Measurements from ENCODE around the gene C3AR1.
"Not testable (repeated sequence)": the region's sequence is repeated elsewhere in the genome, so short reads cannot be mapped to it uniquely, and the experiment has no call there.

The C3AR1 gene

DNA sequence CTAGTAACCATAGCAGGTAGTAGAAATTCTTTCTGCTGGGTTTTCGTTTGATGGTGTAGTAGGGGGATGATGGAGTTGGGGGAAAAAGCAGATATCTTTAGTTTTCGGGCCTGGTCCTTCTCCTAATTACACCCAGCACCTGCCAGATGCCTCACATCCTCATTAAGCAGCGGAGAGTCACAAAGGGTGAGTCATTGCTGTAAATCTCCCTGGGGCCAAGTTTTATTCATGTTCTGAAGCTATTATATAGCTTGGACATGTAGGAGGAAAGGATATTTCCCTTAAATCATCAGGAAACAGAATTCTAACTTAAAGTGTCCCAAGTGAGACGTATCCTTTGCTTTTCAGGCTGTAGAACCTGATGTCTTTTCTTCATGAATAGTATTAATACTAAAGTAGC, 11.0 kb upstream of the C3AR1 start:
- no peak overlapping the region for H3K27ac ChIP-seq
- TF ChIP-seq, protein P1, sequence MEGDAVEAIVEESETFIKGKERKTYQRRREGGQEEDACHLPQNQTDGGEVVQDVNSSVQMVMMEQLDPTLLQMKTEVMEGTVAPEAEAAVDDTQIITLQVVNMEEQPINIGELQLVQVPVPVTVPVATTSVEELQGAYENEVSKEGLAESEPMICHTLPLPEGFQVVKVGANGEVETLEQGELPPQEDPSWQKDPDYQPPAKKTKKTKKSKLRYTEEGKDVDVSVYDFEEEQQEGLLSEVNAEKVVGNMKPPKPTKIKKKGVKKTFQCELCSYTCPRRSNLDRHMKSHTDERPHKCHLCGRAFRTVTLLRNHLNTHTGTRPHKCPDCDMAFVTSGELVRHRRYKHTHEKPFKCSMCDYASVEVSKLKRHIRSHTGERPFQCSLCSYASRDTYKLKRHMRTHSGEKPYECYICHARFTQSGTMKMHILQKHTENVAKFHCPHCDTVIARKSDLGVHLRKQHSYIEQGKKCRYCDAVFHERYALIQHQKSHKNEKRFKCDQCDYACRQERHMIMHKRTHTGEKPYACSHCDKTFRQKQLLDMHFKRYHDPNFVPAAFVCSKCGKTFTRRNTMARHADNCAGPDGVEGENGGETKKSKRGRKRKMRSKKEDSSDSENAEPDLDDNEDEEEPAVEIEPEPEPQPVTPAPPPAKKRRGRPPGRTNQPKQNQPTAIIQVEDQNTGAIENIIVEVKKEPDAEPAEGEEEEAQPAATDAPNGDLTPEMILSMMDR (conservative IDR thresholded peaks at IDR 0.05) = no peak
- TF ChIP-seq ZFX (IDR thresholded peaks at IDR 0.05) = no peak

DNA sequence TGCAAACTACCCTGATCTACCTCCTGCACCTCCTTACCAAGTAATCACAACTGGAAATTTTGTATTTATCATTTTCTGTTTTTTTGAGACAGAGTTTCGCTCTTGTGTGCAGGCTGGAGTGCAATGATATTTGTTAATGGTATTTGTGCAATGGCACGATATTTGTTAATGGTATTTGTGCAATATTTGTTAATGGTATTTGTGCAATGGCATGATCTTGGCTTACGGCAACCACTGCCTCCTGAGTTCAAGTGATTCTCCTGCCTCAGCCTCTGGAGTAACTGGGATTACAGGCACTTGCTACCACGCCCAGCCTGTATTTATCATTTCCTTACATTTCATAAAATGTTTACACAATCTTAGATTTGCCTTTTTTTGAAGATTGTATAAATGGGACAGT, 10.2 kb upstream of the C3AR1 start:
- no peak overlapping the region for H3K27ac ChIP-seq

DNA sequence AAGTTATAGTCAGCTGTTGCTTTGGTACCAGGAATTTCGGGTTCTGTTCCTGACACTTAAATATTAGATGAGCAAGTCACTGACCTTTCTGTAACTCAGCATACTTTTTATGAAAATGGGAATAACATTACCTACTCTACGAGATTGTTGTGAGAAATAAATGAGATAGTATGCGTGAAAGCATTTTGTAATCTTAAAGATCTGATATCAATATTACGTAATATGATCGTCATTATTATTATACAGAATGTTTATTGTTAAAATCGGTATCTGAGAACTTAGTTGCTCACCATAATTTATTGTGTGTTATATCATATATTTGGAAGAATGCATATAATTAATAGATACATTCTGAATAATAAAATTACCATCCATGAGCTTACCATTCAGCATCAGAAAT, 9.8 kb upstream of the C3AR1 start:
- no peak overlapping the region for H3K27ac ChIP-seq
- TF ChIP-seq ZFX (IDR thresholded peaks at IDR 0.05) = no peak
- TF ChIP-seq, protein P1 (conservative IDR thresholded peaks at IDR 0.05) = no peak

More for the DNA sequence above, 10.2 kb upstream of the C3AR1 start:
- TF ChIP-seq, protein P1 (conservative IDR thresholded peaks at IDR 0.05) = no peak
- TF ChIP-seq ZFX (IDR thresholded peaks at IDR 0.05) = no peak

DNA sequence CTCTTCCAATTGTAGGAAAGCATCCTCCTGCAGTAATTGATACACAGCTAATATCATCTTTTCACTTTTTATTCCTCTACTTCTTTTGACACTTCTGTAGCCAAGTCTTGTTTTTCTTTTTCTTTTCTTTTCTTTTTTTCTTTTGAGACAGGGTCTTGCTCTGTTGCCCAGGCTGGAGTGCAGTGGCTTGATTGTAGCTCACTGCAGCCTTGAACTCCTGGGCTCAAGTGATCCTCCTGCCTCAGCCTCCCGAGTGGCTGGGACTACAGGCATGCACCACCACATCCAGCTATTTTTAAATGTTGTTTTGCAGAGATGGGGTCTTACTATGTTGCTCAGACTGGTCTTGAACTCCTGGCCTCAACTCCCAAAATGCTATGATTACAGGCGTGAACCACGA, 5.7 kb upstream of the C3AR1 start:
- not testable (repeated sequence) for H3K27ac ChIP-seq

DNA sequence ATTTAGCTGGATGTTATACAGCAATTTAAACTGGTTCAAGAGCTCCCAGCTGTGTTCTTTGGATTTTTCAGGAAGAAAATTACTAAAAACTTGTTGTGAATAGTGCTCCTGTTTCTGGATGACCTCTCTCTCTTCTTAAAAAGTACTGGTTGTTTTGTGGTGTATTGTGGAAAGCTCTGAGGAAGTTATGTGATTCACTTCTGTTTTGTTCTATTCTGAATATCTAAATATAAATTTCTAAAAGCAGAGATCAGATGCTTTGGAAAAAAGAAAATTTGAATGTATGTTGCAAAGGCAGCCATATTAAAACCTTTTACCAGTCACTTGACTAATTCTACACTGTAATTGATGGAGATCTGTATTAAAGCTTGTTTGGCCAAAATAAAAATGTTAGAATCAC, 3.4 kb upstream of the C3AR1 start:
- TF ChIP-seq ZFX (IDR thresholded peaks at IDR 0.05) = no peak
- H3K27ac ChIP-seq = no peak overlapping the region

DNA sequence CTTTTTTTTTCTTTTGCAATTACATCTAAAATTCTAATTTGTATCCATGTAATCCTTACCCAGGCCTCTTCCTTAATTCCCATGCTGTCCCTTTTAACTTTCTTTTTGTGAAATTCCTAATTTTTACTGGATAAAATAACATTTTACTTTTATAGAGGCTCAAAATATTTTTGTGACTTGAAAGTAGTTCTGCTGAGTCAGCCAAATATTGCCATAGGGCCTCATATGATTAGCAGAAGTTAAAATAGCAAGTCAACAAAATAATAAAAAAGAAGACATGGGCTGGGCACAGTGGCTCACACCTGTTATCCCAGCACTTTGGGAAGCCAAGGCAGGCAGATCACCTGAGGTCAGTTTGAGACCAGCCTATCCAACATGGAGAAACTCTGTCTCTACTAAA, 2.0 kb downstream of the C3AR1 start:
- TF ChIP-seq ZFX (IDR thresholded peaks at IDR 0.05) = no peak
- TF ChIP-seq, protein P1 (conservative IDR thresholded peaks at IDR 0.05) = no peak
- no peak overlapping the region for H3K27ac ChIP-seq

DNA sequence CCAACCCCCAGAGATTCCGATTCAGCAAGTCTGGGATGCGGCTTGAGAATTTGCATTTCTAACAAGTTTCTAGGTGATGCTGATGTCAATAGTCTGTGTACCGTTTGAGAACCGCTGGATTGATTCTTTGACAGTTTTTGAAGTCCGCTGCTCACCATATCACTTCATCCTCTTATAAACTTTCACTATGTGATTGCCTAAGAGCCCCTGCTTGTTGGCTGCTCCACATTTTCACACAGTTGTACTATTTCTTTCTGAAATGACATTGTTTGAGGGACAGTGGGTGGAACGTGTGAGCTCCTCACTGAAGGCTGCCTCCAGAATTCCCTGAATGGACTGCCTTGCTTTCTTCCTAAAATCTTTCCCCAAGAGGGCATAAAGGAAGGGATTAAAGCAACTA, 7.7 kb downstream of the C3AR1 start:
- TF ChIP-seq ZFX (IDR thresholded peaks at IDR 0.05) = no peak
- H3K27ac ChIP-seq = no peak overlapping the region

DNA sequence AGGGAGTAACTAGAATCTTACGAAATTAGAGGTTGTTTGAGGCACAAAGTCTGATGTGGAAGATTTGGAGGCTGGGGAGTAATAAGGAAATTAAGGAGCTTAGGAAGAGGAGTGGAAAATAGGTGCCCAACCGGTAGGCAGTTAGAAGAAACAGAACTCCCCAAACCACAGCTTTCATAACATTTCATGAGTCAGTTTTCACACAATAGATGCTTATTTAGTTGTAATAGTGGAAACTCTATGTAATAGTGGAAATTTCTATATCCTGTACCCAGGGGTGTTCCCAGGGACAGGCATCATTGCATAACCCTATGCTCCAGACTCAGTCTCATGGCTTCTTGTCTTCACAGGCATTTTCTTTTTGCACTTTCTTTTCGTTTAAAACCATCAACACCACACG, 8.3 kb downstream of the C3AR1 start:
- H3K27ac ChIP-seq = no peak overlapping the region
- TF ChIP-seq, protein P1 (conservative IDR thresholded peaks at IDR 0.05) = no peak
- TF ChIP-seq ZFX (IDR thresholded peaks at IDR 0.05) = no peak

DNA sequence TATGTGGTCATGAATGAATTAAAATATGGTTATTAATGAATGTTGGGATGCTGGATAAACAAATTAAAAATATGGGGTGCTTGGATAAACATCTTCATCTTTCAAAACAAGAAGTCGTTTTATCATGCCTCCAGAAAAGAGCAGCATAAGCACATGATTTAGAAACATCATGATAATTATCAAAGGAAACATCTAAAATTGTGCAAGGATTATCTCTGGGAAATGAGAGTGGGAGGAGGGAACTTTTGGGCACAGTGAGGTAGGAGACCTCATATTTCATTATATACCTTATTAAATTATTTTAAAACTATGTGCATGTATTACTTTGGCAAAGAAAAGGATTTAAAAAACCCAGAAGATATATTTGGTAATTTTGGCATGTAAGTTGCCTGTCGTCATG, 8.9 kb downstream of the C3AR1 start:
- no peak overlapping the region for H3K27ac ChIP-seq

More for the DNA sequence above, 8.9 kb downstream of the C3AR1 start:
- TF ChIP-seq, protein P1 (conservative IDR thresholded peaks at IDR 0.05) = no peak
- no peak for TF ChIP-seq ZFX (IDR thresholded peaks at IDR 0.05)
